AG04449 (cell line): ENCODE data around the gene CA6.
A peak's percentile ranks its signal among the peaks of the same experiment; 100 is the strongest.
"Not testable (repeated sequence)": the region's sequence is repeated elsewhere in the genome, so short reads cannot be mapped to it uniquely, and the experiment has no call there.

Experiments used
- CTCF ChIA-PET: fragments of 350-600 bp; formaldehyde crosslinking; extraction: SDS; loops from one replicate; lab custom pipeline; 2021; ENCODE audit warnings: antibody characterized with exemption; lab: Yijun Ruan, JAX
- POLR2A ChIA-PET: fragments of 400-600, 350-600 bp; formaldehyde crosslinking; extraction: SDS; loops from one replicate; lab custom pipeline; 2020; ENCODE audit warnings: antibody characterized with exemption, inconsistent platforms; lab: Yijun Ruan, JAX
- DNase-seq: peaks from one replicate; pipeline ENCODE4 v3.0.0-alpha.2; 2010; ENCODE audit warnings: low read depth, low spot score
- H3K4me3 ChIP-seq: 2 replicates; pipeline ENCODE4 v1.5.1; 2011; ENCODE audit warnings: low read depth, mild to moderate bottlenecking, control low read depth, low read length
- CTCF ChIP-seq: IDR thresholded peaks from one replicate; pipeline ENCODE4 v1.5.1; 2011; ENCODE audit warnings: mild to moderate bottlenecking, moderate library complexity, low read length, control low read depth, inconsistent platforms; ENCODE audit not compliant: insufficient read depth; ENCODE audit errors: missing control alignments

The CA6 gene

GRCh38 chr1:8945568-8945967 lies at the start of gene CA6:
CA6 (plus strand) TSS chr1:8945868; CDS start chr1:8945887, 19 bp downstream.
- no peak within 1 kb of the TSS for H3K4me3 ChIP-seq
- CTCF ChIA-PET = interaction anchor here (1.4 kb wide), 1 partner anchor 28 kb away, joined by 5 read pairs; no protein-coding TSS in a partner anchor
- POLR2A ChIA-PET = no interaction called here
- TF ChIP-seq CTCF = no peak
- DNase-seq = no peak

- DNase-seq, POLR2A ChIA-PET, CTCF ChIA-PET, H3K4me3 ChIP-seq: not testable (repeated sequence)
These were observed 48.9 kb upstream of the CA6 start for GRCh38 chr1:8896775-8897174.

- CTCF ChIA-PET = interaction anchor here (2.7 kb wide), 1 partner anchor 17 kb away, joined by 10 read pairs; no protein-coding TSS in a partner anchor
- DNase-seq, H3K4me3 ChIP-seq, POLR2A ChIA-PET: not testable (repeated sequence)
These were observed 48.2 kb upstream of the CA6 start for GRCh38 chr1:8897505-8897904.

GRCh38 chr1:8898418-8898817 lies 47.2 kb upstream of the CA6 start:
- CTCF ChIA-PET = interaction anchor here (1.3 to 2.7 kb wide), 4 partner anchors 18 to 107 kb away, joined by 3 to 10 read pairs (median 6); no protein-coding TSS in a partner anchor
- DNase-seq, POLR2A ChIA-PET, H3K4me3 ChIP-seq: not testable (repeated sequence)

- ChIA-PET POLR2A (interaction anchor here (0.7 kb wide), 1 partner anchor 21 kb away, joined by 3 read pairs; the partner anchor contains the start of gene ENO1), CTCF (interaction anchor here (0.7 to 2.7 kb wide), 5 partner anchors 10 to 106 kb away, joined by 3 to 10 read pairs (median 5); no protein-coding TSS in a partner anchor)
- no peak for DNase-seq
These were observed 46.6 kb upstream of the CA6 start for GRCh38 chr1:8899046-8899445.

GRCh38 chr1:8900684-8901083 lies 45.0 kb upstream of the CA6 start:
- CTCF ChIA-PET = interaction anchor here (0.7 to 3.2 kb wide), 4 partner anchors 13 to 89 kb away, joined by 3 to 9 read pairs (median 4); no protein-coding TSS in a partner anchor
- POLR2A ChIA-PET = interaction anchor here (0.6 to 0.7 kb wide), 2 partner anchors 10 to 85 kb away, joined by 3 read pairs; no protein-coding TSS in a partner anchor

More at GRCh38 chr1:8899046-8899445, 46.6 kb upstream of the CA6 start:
- no peak for TF ChIP-seq CTCF
- no peak overlapping the region for H3K4me3 ChIP-seq

GRCh38 chr1:8902765-8903164 lies 42.9 kb upstream of the CA6 start:
- ChIA-PET POLR2A (no interaction called here), CTCF (interaction anchor here (0.7 to 3.2 kb wide), 12 partner anchors 9 to 199 kb away, joined by 3 to 13 read pairs (median 4); partner anchors contain the start of gene ENO1)
- no peak for DNase-seq
- no peak overlapping the region for H3K4me3 ChIP-seq
- TF ChIP-seq CTCF = peak; percentile 20

More at GRCh38 chr1:8900684-8901083, 45.0 kb upstream of the CA6 start:
- not testable (repeated sequence) for DNase-seq, H3K4me3 ChIP-seq

GRCh38 chr1:8903410-8903809 lies 42.3 kb upstream of the CA6 start:
- no peak overlapping the region for H3K4me3 ChIP-seq
- DNase-seq = no peak
- ChIA-PET POLR2A (interaction anchor here (1.7 kb wide), 1 partner anchor 25 kb away, joined by 4 read pairs; the partner anchor contains the start of gene ENO1), CTCF (interaction anchor here (0.7 to 3.2 kb wide), 7 partner anchors 8 to 101 kb away, joined by 3 to 13 read pairs (median 4); partner anchors contain the start of gene ENO1)
- no peak for TF ChIP-seq CTCF
